Stimulated activated memory B cell treated with anti-CD40 and anti-IgM and Interleukin-4, amounts not matched to agents 10 μg/mL and 1 μg/mL and 100 μg/mL, for 72 hours (primary cell): Measurements from ENCODE around the gene RTL1.

Source experiments
- ATAC-seq: fragments of 150-1000 bp; cut with Tn5 transposase; 2 replicates; pipeline ENCODE4 v1.10.0; 2021
- H3K27ac Mint-ChIP-seq: one replicate; pipeline ENCODE4 v1.8.0; 2022; ENCODE audit warnings: mild to moderate bottlenecking, mixed read lengths
- H3K27me3 Mint-ChIP-seq: one replicate; pipeline ENCODE4 v1.8.0; 2022; ENCODE audit warnings: mixed read lengths
- H3K36me3 Mint-ChIP-seq: one replicate; pipeline ENCODE4 v1.8.0; 2022; ENCODE audit warnings: mixed read lengths
- H3K4me1 Mint-ChIP-seq: one replicate; pipeline ENCODE4 v1.8.0; 2022; ENCODE audit warnings: mixed read lengths
- H3K4me3 Mint-ChIP-seq: one replicate; pipeline ENCODE4 v1.8.0; 2022; ENCODE audit warnings: mild to moderate bottlenecking, moderate library complexity, mixed read lengths
- H3K9me3 Mint-ChIP-seq: one replicate; pipeline ENCODE4 v1.8.0; 2022; ENCODE audit warnings: mixed read lengths

Gene RTL1

GRCh38 chr14:100840286-100841065 lies 63.0 kb downstream of the RTL1 start:
- ATAC-seq = no peak
- H3K9me3 Mint-ChIP-seq = no peaks in the 10 kb centered on the region
- no peak overlapping the region for H3K4me3 Mint-ChIP-seq
- no peak overlapping the region for H3K27ac Mint-ChIP-seq
- H3K27me3 Mint-ChIP-seq = peaks cover 44% of the 10 kb centered on the region
- H3K4me1 Mint-ChIP-seq = no peaks in the 10 kb centered on the region
- H3K36me3 Mint-ChIP-seq = no peaks in the 10 kb centered on the region

GRCh38 chr14:100839681-100840111 lies 63.8 kb downstream of the RTL1 start:
- Mint-ChIP-seq H3K4me1 (no peaks in the 10 kb centered on the region), H3K27ac (no peak overlapping the region)

GRCh38 chr14:100839315-100839585 lies 64.3 kb downstream of the RTL1 start:
- H3K27ac Mint-ChIP-seq = no peak overlapping the region

More at GRCh38 chr14:100839681-100840111, 63.8 kb downstream of the RTL1 start:
- no peaks in the 10 kb centered on the region for H3K36me3 Mint-ChIP-seq
- H3K4me3 Mint-ChIP-seq = no peak overlapping the region
- ATAC-seq = no peak
- no peaks in the 10 kb centered on the region for H3K9me3 Mint-ChIP-seq
- peaks cover 52% of the 10 kb centered on the region for H3K27me3 Mint-ChIP-seq

GRCh38 chr14:100838493-100839314 lies 64.8 kb downstream of the RTL1 start:
- ATAC-seq = no peak
- no peaks in the 10 kb centered on the region for H3K9me3 Mint-ChIP-seq
- no peak overlapping the region for H3K27ac Mint-ChIP-seq
- H3K4me1 Mint-ChIP-seq = no peaks in the 10 kb centered on the region
- no peaks in the 10 kb centered on the region for H3K36me3 Mint-ChIP-seq
- peaks cover 56% of the 10 kb centered on the region for H3K27me3 Mint-ChIP-seq
- H3K4me3 Mint-ChIP-seq = no peak overlapping the region

More at GRCh38 chr14:100839315-100839585, 64.3 kb downstream of the RTL1 start:
- no peak overlapping the region for H3K4me3 Mint-ChIP-seq
- H3K27me3 Mint-ChIP-seq = peaks cover 56% of the 10 kb centered on the region
- no peaks in the 10 kb centered on the region for H3K9me3 Mint-ChIP-seq
- no peak for ATAC-seq
- no peaks in the 10 kb centered on the region for H3K36me3 Mint-ChIP-seq
- no peaks in the 10 kb centered on the region for H3K4me1 Mint-ChIP-seq

- no peaks in the 10 kb centered on the region for H3K4me1 Mint-ChIP-seq
- H3K36me3 Mint-ChIP-seq = no peaks in the 10 kb centered on the region
- H3K27me3 Mint-ChIP-seq = peaks cover 56% of the 10 kb centered on the region
- no peaks in the 10 kb centered on the region for H3K9me3 Mint-ChIP-seq
- no peak overlapping the region for H3K4me3 Mint-ChIP-seq
- ATAC-seq = no peak
- H3K27ac Mint-ChIP-seq = no peak overlapping the region
Measured at GRCh38 chr14:100837805-100838350, 65.6 kb downstream of the RTL1 start.

GRCh38 chr14:100836941-100837804 lies 66.3 kb downstream of the RTL1 start:
- no peaks in the 10 kb centered on the region for H3K36me3 Mint-ChIP-seq
- no peak overlapping the region for H3K27ac Mint-ChIP-seq
- H3K4me3 Mint-ChIP-seq = no peak overlapping the region
- no peaks in the 10 kb centered on the region for H3K4me1 Mint-ChIP-seq
- H3K27me3 Mint-ChIP-seq = peaks cover 56% of the 10 kb centered on the region
- no peak for ATAC-seq
- H3K9me3 Mint-ChIP-seq = no peaks in the 10 kb centered on the region

GRCh38 chr14:100836311-100836805 lies 67.2 kb downstream of the RTL1 start:
- ATAC-seq = no peak
- Mint-ChIP-seq H3K9me3 (no peaks in the 10 kb centered on the region), H3K27ac (no peak overlapping the region), H3K4me3 (no peak overlapping the region), H3K36me3 (no peaks in the 10 kb centered on the region), H3K4me1 (no peaks in the 10 kb centered on the region), H3K27me3 (peaks cover 56% of the 10 kb centered on the region)

- Mint-ChIP-seq H3K4me3 (no peak overlapping the region), H3K9me3 (no peaks in the 10 kb centered on the region), H3K36me3 (no peaks in the 10 kb centered on the region), H3K27me3 (peaks cover 56% of the 10 kb centered on the region), H3K4me1 (no peaks in the 10 kb centered on the region), H3K27ac (no peak overlapping the region)
- ATAC-seq = no peak
Measured at GRCh38 chr14:100835548-100836310, 67.8 kb downstream of the RTL1 start.

GRCh38 chr14:100834794-100835547 lies 68.6 kb downstream of the RTL1 start:
- H3K27me3 Mint-ChIP-seq = peaks cover 49% of the 10 kb centered on the region
- no peak for ATAC-seq
- no peaks in the 10 kb centered on the region for H3K36me3 Mint-ChIP-seq
- no peaks in the 10 kb centered on the region for H3K4me1 Mint-ChIP-seq
- no peaks in the 10 kb centered on the region for H3K9me3 Mint-ChIP-seq
- H3K4me3 Mint-ChIP-seq = no peak overlapping the region
- no peak overlapping the region for H3K27ac Mint-ChIP-seq

GRCh38 chr14:100834082-100834793 lies 69.3 kb downstream of the RTL1 start:
- Mint-ChIP-seq H3K4me3 (no peak overlapping the region), H3K27me3 (peaks cover 47% of the 10 kb centered on the region), H3K27ac (no peak overlapping the region), H3K4me1 (no peaks in the 10 kb centered on the region), H3K9me3 (no peaks in the 10 kb centered on the region), H3K36me3 (no peaks in the 10 kb centered on the region)
- no peak for ATAC-seq

- Mint-ChIP-seq H3K9me3 (peaks cover 7% of the 10 kb centered on the region), H3K4me1 (no peaks in the 10 kb centered on the region), H3K4me3 (no peak overlapping the region), H3K27ac (no peak overlapping the region), H3K27me3 (peaks cover 44% of the 10 kb centered on the region), H3K36me3 (peaks cover 5% of the 10 kb centered on the region)
- ATAC-seq = no peak
Measured at GRCh38 chr14:100832311-100832960, 71.1 kb downstream of the RTL1 start.

GRCh38 chr14:100830681-100831080 lies 72.8 kb downstream of the RTL1 start:
- H3K9me3 Mint-ChIP-seq = peaks cover 9% of the 10 kb centered on the region
- no peak for ATAC-seq
- H3K36me3 Mint-ChIP-seq = peaks cover 5% of the 10 kb centered on the region

More at GRCh38 chr14:100830681-100831080, 72.8 kb downstream of the RTL1 start:
- no peak overlapping the region for H3K27ac Mint-ChIP-seq
- no peaks in the 10 kb centered on the region for H3K4me1 Mint-ChIP-seq
- H3K27me3 Mint-ChIP-seq = peaks cover 43% of the 10 kb centered on the region
- H3K4me3 Mint-ChIP-seq = no peak overlapping the region
